Endothelial cell of umbilical vein (primary cell): ENCODE measurements around the gene PANK3. TPM values are rescaled to one million over a fixed set of nuclear protein-coding genes. Genes with fewer than 3 reads are reported as not detected.

Experiments
- BruUV-seq: library from RNA; stranded (reverse); fragments of 400-500 nt; replicated peaks from 2 replicates; lab custom pipeline; 2021; lab: Mats Ljungman, UMichigan
- CTCF ChIA-PET: fragments of 300-600, 350-600 bp; sonication (Branson Sonifier 250); formaldehyde crosslinking; loops from one replicate; lab custom pipeline; 2021; ENCODE audit warnings: antibody characterized with exemption, inconsistent platforms; lab: Charles Lee
- POLR2A ChIA-PET: fragments of 300-600, 350-600 bp; sonication (Branson Sonifier 250); formaldehyde crosslinking; loops from one replicate; lab custom pipeline; 2021; ENCODE audit warnings: antibody characterized with exemption, inconsistent platforms; lab: Charles Lee
- DNase-seq: peaks from one replicate; pipeline ENCODE4 v3.0.0-alpha.2; 2011; ENCODE audit warnings: low read depth, low spot score
- FAIRE-seq: peaks from 2 replicates; lab custom pipeline; 2011; peaks lifted over from hg19 to GRCh38; lab: Jason Lieb, UNC
- H2AFZ ChIP-seq: 2 replicates; pipeline ENCODE4 v1.6.0; 2012; ENCODE audit warnings: low read depth, low read length, control low read depth, inconsistent platforms
- H3K27ac ChIP-seq: 2 replicates; pipeline ENCODE4 v1.5.1; 2011; ENCODE audit warnings: low read depth, mild to moderate bottlenecking, control low read depth, low read length, moderate library complexity; ENCODE audit not compliant: insufficient read depth
- H3K27me3 ChIP-seq, 2 experiments: 2 replicates each; pipeline versions ENCODE4 v1.6.0 to v1.6.1; 2011; ENCODE audit warnings: low read length in 2 of 2, mixed read lengths in 1 of 2; ENCODE audit not compliant: control insufficient read depth in 2 of 2, insufficient read depth in 2 of 2
- H3K36me3 ChIP-seq, 2 experiments: 2 replicates in 1 of 2; 3 replicates in 1 of 2; pipeline ENCODE4 v1.5.1; 2011; ENCODE audit warnings: low read length in 2 of 2, mild to moderate bottlenecking in 1 of 2, moderate library complexity in 1 of 2; ENCODE audit not compliant: control insufficient read depth in 2 of 2, insufficient read depth in 2 of 2; ENCODE audit errors: extremely low read depth in 1 of 2
- H3K4me1 ChIP-seq: 3 replicates; pipeline ENCODE4 v1.5.1; 2011; ENCODE audit warnings: mild to moderate bottlenecking, low read length; ENCODE audit not compliant: control insufficient read depth, insufficient read depth; ENCODE audit errors: extremely low read depth
- H3K4me2 ChIP-seq: 2 replicates; pipeline ENCODE4 v1.6.1; 2011; ENCODE audit warnings: low read length, control low read depth, mixed read lengths; ENCODE audit not compliant: insufficient read depth
- H3K4me3 ChIP-seq, 3 experiments: fragments of 200-600 bp in 1 of 3; sonication (generic), shearing (Covaris generic) in 1 of 3; replicated peaks in 1 of 3; 2 replicates each; pipeline ENCODE4 v1.5.1; 2011 to 2016; ENCODE audit warnings: control low read depth in 3 of 3, low read length in 3 of 3, mild to moderate bottlenecking in 2 of 3, inconsistent platforms in 1 of 3, low read depth in 1 of 3, moderate library complexity in 1 of 3; ENCODE audit not compliant: insufficient read depth in 1 of 3
- H3K79me2 ChIP-seq: 2 replicates; pipeline ENCODE4 v1.6.0; 2012; ENCODE audit warnings: low read length, inconsistent platforms; ENCODE audit not compliant: control insufficient read depth, insufficient read depth
- H3K9ac ChIP-seq: replicated peaks from 2 replicates; pipeline ENCODE3; 2011; ENCODE audit warnings: low read length, control low read depth; ENCODE audit not compliant: insufficient read depth; ENCODE audit errors: extremely low read depth
- H3K9me1 ChIP-seq: replicated peaks from 3 replicates; pipeline ENCODE4 v1.6.0; 2011; ENCODE audit warnings: mild to moderate bottlenecking, low read length; ENCODE audit not compliant: control insufficient read depth, insufficient read depth; ENCODE audit errors: extremely low read depth
- H3K9me3 ChIP-seq: replicated peaks from 2 replicates; pipeline ENCODE4 v1.5.1; 2012; ENCODE audit warnings: low read length, inconsistent platforms; ENCODE audit not compliant: control insufficient read depth, insufficient read depth
- H4K20me1 ChIP-seq: replicated peaks from 2 replicates; pipeline ENCODE3; 2011; ENCODE audit warnings: mild to moderate bottlenecking, low read length; ENCODE audit not compliant: control insufficient read depth, insufficient read depth; ENCODE audit errors: extremely low read depth
- EZH2 ChIP-seq: IDR thresholded peaks from 2 replicates; pipeline ENCODE4 v1.6.1; 2012; ENCODE audit warnings: borderline replicate concordance, low read depth, mild to moderate bottlenecking, moderate library complexity, low read length, inconsistent platforms; ENCODE audit not compliant: severe bottlenecking
- GATA2 ChIP-seq: IDR thresholded peaks from 2 replicates; pipeline ENCODE4 v1.7.0; 2011; ENCODE audit warnings: low read depth, mild to moderate bottlenecking, moderate library complexity, mixed read lengths, low read length; ENCODE audit not compliant: insufficient read length, insufficient read depth
- JUN ChIP-seq: IDR thresholded peaks from 2 replicates; pipeline ENCODE4 v1.6.1; 2011; ENCODE audit warnings: borderline replicate concordance, low read depth; ENCODE audit not compliant: insufficient read length, insufficient read depth
- MYC ChIP-seq: IDR thresholded peaks from one replicate; pipeline ENCODE4 v1.6.1; 2011; ENCODE audit warnings: mild to moderate bottlenecking, low read depth, low read length
- POLR2A ChIP-seq: IDR thresholded peaks from 2 replicates; pipeline ENCODE4 v1.6.1; 2012; ENCODE audit warnings: low read depth, mild to moderate bottlenecking, control low read depth, low read length
- POLR2AphosphoS5 ChIP-seq: IDR thresholded peaks from 2 replicates; pipeline ENCODE4 v1.6.1; 2012; ENCODE audit warnings: low read depth, mild to moderate bottlenecking, control low read depth, low read length, moderate library complexity; ENCODE audit not compliant: insufficient read depth
- dilution Hi-C: fragments of 300-500 bp; cut with MboI; formaldehyde crosslinking; loops from one replicate; pipeline ENCODE4 v1.15.0; 2019; ENCODE audit warnings: low sequenced_read_pairs; ENCODE audit not compliant: extremely low pct_ligation_motif_present
- intact Hi-C: fragments of 100-400 bp; cut with micrococcal nuclease; formaldehyde crosslinking; loops from one replicate; pipeline ENCODE4 v1.10.0; 2022
- polyA plus RNA-seq, 4 experiments: library from polyadenylated mRNA; depleted of rRNA in 3 of 4; stranded (reverse) in 3 of 4; unstranded in 1 of 4; fragments of >200 nt; gene quantifications; 2 replicates each; pipeline versions ENCODE4 v1.2.1 to v1.2.3, GENCODE V29; 2011 to 2012; ENCODE audit warnings: missing spikeins in 1 of 4
- total RNA-seq: library from RNA; stranded (reverse); gene quantifications from 2 replicates; pipeline ENCODE4 v1.2.3, GENCODE V29; 2021
- TF ChIP-seq, protein P1 (sequence below), 2 donors: IDR thresholded peaks; 1 replicate in 1 of 2; 2 replicates in 1 of 2; pipeline ENCODE4 v1.5.1; 2011; ENCODE audit warnings: low read length in 2 of 2, mild to moderate bottlenecking in 2 of 2, moderate library complexity in 2 of 2, control low read depth in 1 of 2, inconsistent platforms in 1 of 2, low read depth in 1 of 2; ENCODE audit not compliant: insufficient read depth in 1 of 2; ENCODE audit errors: extremely low read depth in 1 of 2
- TF ChIP-seq, protein P2 (sequence below): IDR thresholded peaks from 2 replicates; pipeline ENCODE4 v1.6.1; 2011; ENCODE audit not compliant: insufficient read depth, insufficient read length

PANK3 gene
- total and polyA plus RNA-seq, 2 donors (not counting 3 experiments of a cell fraction or from before 2014, with no cell fraction given): 8.1 to 78.8 TPM

DNA sequence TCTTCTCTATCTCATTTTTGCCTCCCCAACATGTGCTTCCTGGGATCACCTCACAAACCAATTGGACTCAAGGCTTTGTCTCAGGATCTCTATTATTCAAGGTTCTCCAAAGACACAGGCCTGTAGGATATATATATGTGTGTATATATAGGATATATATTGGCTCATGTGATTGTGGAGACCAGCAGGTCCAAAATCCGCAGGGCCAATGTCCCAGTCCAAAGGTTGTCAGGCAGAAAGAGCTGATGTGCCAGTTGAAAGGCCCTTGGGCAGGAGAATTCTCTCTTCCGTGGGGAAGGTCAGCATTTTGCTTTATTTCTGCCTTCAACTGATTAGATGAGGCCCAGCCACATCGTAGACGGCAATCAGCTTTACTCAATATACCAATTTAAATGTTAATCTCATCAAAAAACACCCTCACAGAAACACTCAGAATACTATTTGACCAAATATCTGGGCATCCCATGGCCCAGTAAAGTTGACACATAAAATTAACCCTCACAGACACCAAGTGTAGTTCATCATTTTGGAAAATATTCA lies 51.3 kb downstream of the PANK3 start:
- Histone ChIP-seq H3K36me3 (no peaks in the 10 kb centered on the region), H3K4me3 (no peak overlapping the region), H3K9me3 (no peaks in the 10 kb centered on the region), H3K27ac (no peak overlapping the region), H3K9ac (no peak overlapping the region), H2AFZ (no peak overlapping the region), H3K79me2 (no peaks in the 10 kb centered on the region), H3K9me1 (no peaks in the 10 kb centered on the region), H3K27me3 (peaks cover 15 to 32% of the 10 kb centered on the region in 2 experiments), H4K20me1 (no peaks in the 10 kb centered on the region), H3K4me1 (no peaks in the 10 kb centered on the region), H3K4me2 (no peak overlapping the region)
- intact Hi-C loops (no loop called here), dilution Hi-C loops (no loop called here)
- TF ChIP-seq POLR2AphosphoS5: no peak
- TF ChIP-seq, protein P1, sequence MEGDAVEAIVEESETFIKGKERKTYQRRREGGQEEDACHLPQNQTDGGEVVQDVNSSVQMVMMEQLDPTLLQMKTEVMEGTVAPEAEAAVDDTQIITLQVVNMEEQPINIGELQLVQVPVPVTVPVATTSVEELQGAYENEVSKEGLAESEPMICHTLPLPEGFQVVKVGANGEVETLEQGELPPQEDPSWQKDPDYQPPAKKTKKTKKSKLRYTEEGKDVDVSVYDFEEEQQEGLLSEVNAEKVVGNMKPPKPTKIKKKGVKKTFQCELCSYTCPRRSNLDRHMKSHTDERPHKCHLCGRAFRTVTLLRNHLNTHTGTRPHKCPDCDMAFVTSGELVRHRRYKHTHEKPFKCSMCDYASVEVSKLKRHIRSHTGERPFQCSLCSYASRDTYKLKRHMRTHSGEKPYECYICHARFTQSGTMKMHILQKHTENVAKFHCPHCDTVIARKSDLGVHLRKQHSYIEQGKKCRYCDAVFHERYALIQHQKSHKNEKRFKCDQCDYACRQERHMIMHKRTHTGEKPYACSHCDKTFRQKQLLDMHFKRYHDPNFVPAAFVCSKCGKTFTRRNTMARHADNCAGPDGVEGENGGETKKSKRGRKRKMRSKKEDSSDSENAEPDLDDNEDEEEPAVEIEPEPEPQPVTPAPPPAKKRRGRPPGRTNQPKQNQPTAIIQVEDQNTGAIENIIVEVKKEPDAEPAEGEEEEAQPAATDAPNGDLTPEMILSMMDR (IDR thresholded peaks at IDR 0.05; ENCODE audit: extremely low read depth in 1 of 2, insufficient read depth in 1 of 2, low read depth in 1 of 2, low read length in 2 of 2): no peak
- DNase-seq (no peak), FAIRE-seq (no peak)
- POLR2A ChIA-PET: no interaction called here
- CTCF ChIA-PET: no interaction called here
- BruUV-seq: no TSS peak

DNA sequence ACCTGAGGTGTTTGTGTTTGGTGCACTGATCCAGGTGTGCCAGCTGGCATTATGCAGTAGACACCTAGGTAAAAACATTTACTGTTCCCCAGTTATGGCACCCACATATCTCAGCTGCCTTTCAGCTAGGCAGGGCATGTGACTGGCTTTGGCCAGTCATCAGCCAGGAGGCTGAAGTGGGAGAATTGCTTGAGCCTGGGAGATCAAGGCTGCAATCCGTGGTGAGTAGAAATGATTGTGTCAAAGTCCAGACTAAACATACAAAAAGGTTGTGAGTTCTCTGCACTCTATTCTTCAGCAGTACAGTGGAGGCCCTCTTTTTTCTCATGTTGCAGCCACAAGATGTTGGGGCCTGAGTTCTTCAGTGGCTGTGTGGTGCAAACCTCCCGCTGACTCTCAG lies 53.3 kb downstream of the PANK3 start:
- CTCF ChIA-PET: interaction anchor here (1.5 kb wide), 1 partner anchor 32 kb away, joined by 3 read pairs; no protein-coding TSS in a partner anchor

More for the DNA sequence above, 53.3 kb downstream of the PANK3 start:
- Histone ChIP-seq H3K9ac (no peak overlapping the region), H3K4me1 (no peaks in the 10 kb centered on the region), H3K27ac (no peak overlapping the region), H3K36me3 (peaks cover 0 to 2% of the 10 kb centered on the region in 2 experiments), H3K9me3 (no peaks in the 10 kb centered on the region), H2AFZ (no peak overlapping the region), H3K79me2 (no peaks in the 10 kb centered on the region), H3K27me3 (peaks cover 12 to 22% of the 10 kb centered on the region in 2 experiments), H3K9me1 (no peaks in the 10 kb centered on the region), H3K4me2 (no peak overlapping the region), H3K4me3 (no peak overlapping the region), H4K20me1 (no peaks in the 10 kb centered on the region)
- no peak for FAIRE-seq
- TF ChIP-seq POLR2A (no peak), EZH2 (no peak), POLR2AphosphoS5 (no peak), JUN (no peak), MYC (no peak), GATA2 (no peak)
- TF ChIP-seq, protein P2, sequence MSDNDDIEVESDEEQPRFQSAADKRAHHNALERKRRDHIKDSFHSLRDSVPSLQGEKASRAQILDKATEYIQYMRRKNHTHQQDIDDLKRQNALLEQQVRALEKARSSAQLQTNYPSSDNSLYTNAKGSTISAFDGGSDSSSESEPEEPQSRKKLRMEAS: no peak
- dilution Hi-C loops (no loop called here), intact Hi-C loops (no loop called here)
- BruUV-seq: no TSS peak
- POLR2A ChIA-PET: no interaction called here
- no peak for DNase-seq
